ENCODE results near the gene KCNJ4.
"Not testable (repeated sequence)": the region's sequence is repeated elsewhere in the genome, so short reads cannot be mapped to it uniquely, and the experiment has no call there.

The KCNJ4 gene

DNA sequence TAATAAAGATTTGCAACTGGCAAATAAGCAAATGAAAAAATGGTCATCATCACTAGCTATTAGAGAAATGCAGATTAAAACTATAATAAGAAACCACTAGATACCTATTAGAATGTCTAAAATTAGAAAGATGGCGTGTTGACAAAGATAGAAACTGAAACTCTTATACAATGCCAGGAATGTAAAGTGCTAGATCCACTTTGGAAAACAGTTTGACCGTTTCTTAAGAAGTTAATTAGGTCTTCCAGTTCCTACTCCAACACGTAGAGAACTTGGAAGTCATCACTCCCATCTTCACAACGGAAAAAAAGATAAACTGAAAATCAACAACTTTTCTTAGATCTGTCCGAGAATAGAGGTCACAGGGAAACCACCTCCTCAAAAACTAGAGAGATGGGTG is 68.1 kb downstream of the KCNJ4 start:
- not testable (repeated sequence) for DNase-seq (ENCODE audit: low read depth in 2 of 2)

DNA sequence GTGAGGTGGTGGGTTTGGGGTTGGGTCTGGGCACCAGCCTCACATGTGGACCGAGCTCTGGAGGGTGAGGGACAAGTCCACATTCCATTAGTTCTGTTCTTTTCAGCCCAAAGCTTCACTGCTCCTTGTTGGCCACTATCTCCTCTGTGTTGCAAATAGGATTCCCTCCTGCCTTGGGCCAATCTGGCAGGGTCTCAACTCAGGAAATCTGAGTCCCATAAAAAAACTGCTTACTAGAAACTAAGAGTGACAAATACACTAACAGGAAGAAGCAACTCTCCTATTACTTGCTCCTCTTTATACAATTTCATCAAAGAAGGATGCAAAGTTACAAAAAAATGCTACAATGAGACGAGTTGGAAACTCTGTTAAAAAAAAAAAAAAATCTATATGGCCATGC is 71.6 kb downstream of the KCNJ4 start:
- no peak for DNase-seq (ENCODE audit: low read depth in 2 of 2)

DNA sequence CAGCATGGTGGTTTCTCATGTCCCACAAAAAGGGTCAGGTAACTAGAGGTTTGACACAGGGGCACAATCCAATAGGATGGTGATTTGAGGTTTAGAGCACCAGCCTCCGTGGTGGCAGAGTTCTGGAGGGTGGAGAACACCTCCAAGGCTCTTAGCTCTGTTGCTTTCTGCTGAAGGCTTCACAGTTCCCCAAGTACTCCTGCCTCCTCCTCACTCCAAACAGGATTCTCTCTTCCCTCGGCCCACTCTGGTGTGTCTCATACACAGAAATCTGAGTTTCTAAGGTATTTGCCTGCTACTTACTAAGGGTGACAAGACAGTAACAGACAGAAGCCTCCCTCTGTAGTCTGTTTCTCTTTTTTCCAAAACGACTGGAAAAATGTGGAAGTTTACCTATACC is 73.6 kb downstream of the KCNJ4 start:
- not testable (repeated sequence) for DNase-seq (ENCODE audit: low read depth in 2 of 2)

Measured in activated CD8-positive, alpha-beta memory T cell treated with anti-CD3 and anti-CD28 coated beads for 4 hours (primary cell).